Neural cell (in vitro differentiated cells): Measurements from ENCODE around the gene SLC27A4. TPM values are rescaled to one million over a fixed set of nuclear protein-coding genes. Genes with fewer than 3 reads are reported as not detected.

ENCODE experiments used
- H2AFZ ChIP-seq: fragments of 200-600, 300-800 bp; sonication (generic), shearing (Covaris generic); 2 replicates; pipeline ENCODE4 v1.6.0; 2014; ENCODE audit warnings: low read depth, mild to moderate bottlenecking, antibody characterized with exemption, low read length, moderate library complexity
- H3F3A ChIP-seq: fragments of 200-600 bp; shearing (Covaris generic); 2 replicates; pipeline ENCODE4 v1.6.1; 2016; ENCODE audit warnings: mild to moderate bottlenecking, moderate library complexity, mixed read lengths, antibody characterized with exemption, low read length; ENCODE audit not compliant: insufficient read depth, poor library complexity, severe bottlenecking
- H3K27ac ChIP-seq: fragments of 200-600, 300-800 bp; sonication (generic), shearing (Covaris generic); 2 replicates; pipeline ENCODE4 v1.5.1; 2014; ENCODE audit warnings: mild to moderate bottlenecking, low read length, moderate library complexity
- H3K27me3 ChIP-seq: fragments of 300-800, 200-600 bp; sonication (generic), shearing (Covaris generic); 2 replicates; pipeline ENCODE4 v1.6.0; 2014; ENCODE audit warnings: mild to moderate bottlenecking, low read depth, low read length, moderate library complexity; ENCODE audit not compliant: insufficient read depth
- H3K36me3 ChIP-seq: fragments of 300-800, 200-600 bp; sonication (generic), shearing (Covaris generic); 2 replicates; pipeline ENCODE4 v1.5.1; 2014; ENCODE audit warnings: mild to moderate bottlenecking, antibody characterized with exemption, low read length, moderate library complexity; ENCODE audit not compliant: insufficient read depth
- H3K4me2 ChIP-seq: fragments of 300-800, 200-600 bp; sonication (generic), shearing (Covaris generic); 2 replicates; pipeline ENCODE4 v1.6.0; 2014; ENCODE audit warnings: mild to moderate bottlenecking, low read length
- H3K4me3 ChIP-seq: fragments of 300-800, 200-600 bp; sonication (generic), shearing (Covaris generic); 2 replicates; pipeline ENCODE4 v1.5.1; 2014; ENCODE audit warnings: mild to moderate bottlenecking, low read length, moderate library complexity
- H3K79me2 ChIP-seq: fragments of 200-600 bp; shearing (Covaris generic); replicated peaks from 2 replicates; pipeline ENCODE4 v1.6.0; 2014; ENCODE audit warnings: mild to moderate bottlenecking, low read length, moderate library complexity; ENCODE audit not compliant: insufficient read depth
- H3K9ac ChIP-seq: fragments of 300-800, 200-600 bp; sonication (generic), shearing (Covaris generic); 2 replicates; pipeline ENCODE4 v1.6.1; 2016; ENCODE audit warnings: mild to moderate bottlenecking, low read length, mixed read lengths
- H3K9me2 ChIP-seq: fragments of 200-600 bp; shearing (Covaris generic); 2 replicates; pipeline ENCODE4 v1.6.1; 2016; ENCODE audit warnings: mild to moderate bottlenecking, low read length, mixed read lengths; ENCODE audit not compliant: insufficient read depth
- H3K9me3 ChIP-seq: fragments of 200-600, 300-800 bp; sonication (generic), shearing (Covaris generic); 2 replicates; pipeline ENCODE4 v1.6.1; 2016; ENCODE audit warnings: mild to moderate bottlenecking, mixed run types, low read length, moderate library complexity, mixed read lengths
- H4K20me1 ChIP-seq: fragments of 200-600 bp; shearing (Covaris generic); 2 replicates; pipeline ENCODE4 v1.6.1; 2016; ENCODE audit warnings: mild to moderate bottlenecking, mixed run types; ENCODE audit not compliant: insufficient read depth
- CTCF ChIP-seq: fragments of 450-650 bp; IDR thresholded peaks from 2 replicates; pipeline ENCODE4 v1.5.1; 2014; ENCODE audit warnings: antibody characterized with exemption, mild to moderate bottlenecking, moderate library complexity; ENCODE audit not compliant: poor library complexity, severe bottlenecking
- EP300 ChIP-seq: fragments of 450-650 bp; conservative IDR thresholded peaks from 2 replicates; pipeline ENCODE4 v1.6.1; 2014; ENCODE audit warnings: antibody characterized with exemption, mild to moderate bottlenecking, moderate library complexity; ENCODE audit not compliant: poor library complexity, severe bottlenecking
- EZH2 ChIP-seq: fragments of 200-600, 300-800 bp; shearing (Covaris generic), sonication (generic); IDR thresholded peaks from 2 replicates; pipeline ENCODE4 v1.6.1; 2014; ENCODE audit warnings: antibody characterized with exemption, low read length, borderline replicate concordance, mild to moderate bottlenecking; ENCODE audit not compliant: insufficient read depth, poor library complexity, severe bottlenecking
- MXI1 ChIP-seq: fragments of 450-650 bp; conservative IDR thresholded peaks from 2 replicates; pipeline ENCODE4 v1.6.1; 2014; ENCODE audit warnings: antibody characterized with exemption, mild to moderate bottlenecking; ENCODE audit not compliant: poor library complexity, severe bottlenecking
- POLR2AphosphoS5 ChIP-seq: IDR thresholded peaks from 2 replicates; pipeline ENCODE4 v1.6.1; 2012
- RAD21 ChIP-seq: fragments of 450-650 bp; conservative IDR thresholded peaks from 2 replicates; pipeline ENCODE4 v1.6.1; 2014; ENCODE audit warnings: antibody characterized with exemption, mild to moderate bottlenecking, moderate library complexity
- REST ChIP-seq: IDR thresholded peaks from 2 replicates; pipeline ENCODE4 v1.6.1; 2012; ENCODE audit warnings: borderline replicate concordance
- SMC3 ChIP-seq: fragments of 450-650 bp; conservative IDR thresholded peaks from 2 replicates; pipeline ENCODE4 v1.6.1; 2014; ENCODE audit warnings: antibody characterized with exemption, mild to moderate bottlenecking, moderate library complexity; ENCODE audit not compliant: poor library complexity
- TAF1 ChIP-seq: IDR thresholded peaks from 2 replicates; pipeline ENCODE4 v1.6.1; 2012; ENCODE audit warnings: low read depth
- polyA plus RNA-seq: library from polyadenylated mRNA; depleted of rRNA; stranded (reverse); fragments of >200 nt; gene quantifications from 2 replicates; pipeline ENCODE4 v1.2.3, GENCODE V29; 2014

SLC27A4 gene
- polyA plus RNA-seq, 1 donor from 2014 or later, result 31.6 TPM

- Histone ChIP-seq H3K9ac (no peak overlapping the region), H3K9me3 (no peaks in the 10 kb centered on the region), H3K9me2 (no peaks in the 10 kb centered on the region), H3F3A (no peaks in the 10 kb centered on the region), H2AFZ (no peak overlapping the region), H3K36me3 (no peaks in the 10 kb centered on the region), H3K27me3 (peaks cover 31% of the 10 kb centered on the region), H3K4me3 (no peak overlapping the region), H3K27ac (no peak overlapping the region), H3K4me2 (no peak overlapping the region), H4K20me1 (no peaks in the 10 kb centered on the region), H3K79me2 (no peaks in the 10 kb centered on the region)
- no peak for TF ChIP-seq TAF1
- TF ChIP-seq RAD21, result no peak
Observed at GRCh38 chr9:128388150-128388549, 47.8 kb downstream of the SLC27A4 start.

GRCh38 chr9:128389395-128390149 lies 49.2 kb downstream of the SLC27A4 start:
- no peak overlapping the region for H2AFZ ChIP-seq
- H3K27ac ChIP-seq, result no peak overlapping the region
- TF ChIP-seq TAF1, result no peak
- TF ChIP-seq CTCF, result no peak
- no peak for TF ChIP-seq REST
- no peak for TF ChIP-seq POLR2AphosphoS5
- TF ChIP-seq EP300, result no peak
- TF ChIP-seq RAD21, result no peak
- no peak for TF ChIP-seq MXI1
- TF ChIP-seq SMC3, result no peak
- no peak for TF ChIP-seq EZH2
- no peaks in the 10 kb centered on the region for H3K36me3 ChIP-seq
- no peak overlapping the region for H3K9ac ChIP-seq
- H3K79me2 ChIP-seq, result no peaks in the 10 kb centered on the region
- H3K4me3 ChIP-seq, result no peak overlapping the region
- no peaks in the 10 kb centered on the region for H4K20me1 ChIP-seq
- H3K4me2 ChIP-seq, result no peak overlapping the region
- no peaks in the 10 kb centered on the region for H3F3A ChIP-seq
- H3K9me3 ChIP-seq, result no peaks in the 10 kb centered on the region
- no peaks in the 10 kb centered on the region for H3K9me2 ChIP-seq
- peaks cover 45% of the 10 kb centered on the region for H3K27me3 ChIP-seq
